ENCODE results near the gene CMSS1. TPM values are rescaled to one million over a fixed set of nuclear protein-coding genes. Genes with fewer than 3 reads are reported as not detected.

CMSS1 gene
- total RNA-seq, 4 donors from 2014 or later, result 2.4 to 29.9 (median 5.2) TPM

- WGBS, 2 donors (ENCODE audit: low coverage in 1 of 2), result 95 to 97% methylated on average over 3 of the region's 3 CpGs
- Histone ChIP-seq H3K4me3 (no peak overlapping the region), H3K9me3 (no peaks in the 10 kb centered on the region), H3K27ac (no peak overlapping the region), H3K36me3 (no peaks in the 10 kb centered on the region), H3K4me1 (no peaks in the 10 kb centered on the region), H3K27me3 (no peaks in the 10 kb centered on the region)
- in situ Hi-C loops (cut with MboI; ENCODE audit: low pct_ligation_motif_present in 1 of 4, low pct_unique_long_range_greater_than_20kb in 1 of 4, low sequenced_read_pairs in 3 of 4), result loop anchor here (5.0 to 25.0 kb wide), 3 partner anchors 232 to 757 kb away; no protein-coding TSS in a partner anchor
- no peak for DNase-seq
- TF ChIP-seq POLR2A (IDR thresholded peaks at IDR 0.05), result no peak
- TF ChIP-seq CTCF (IDR thresholded peaks at IDR 0.05), result no peak
- TF ChIP-seq EP300 (IDR thresholded peaks at IDR 0.05; ENCODE audit: low read depth), result no peak
- no peak for TF ChIP-seq POLR2AphosphoS5 (IDR thresholded peaks at IDR 0.05)
- intact Hi-C loops (cut with DNase I; ENCODE audit: low total_unique reads), result no loop called here
Observed at GRCh38 chr3:99829844-99830243, 12.2 kb downstream of the CMSS1 start.

DNA sequence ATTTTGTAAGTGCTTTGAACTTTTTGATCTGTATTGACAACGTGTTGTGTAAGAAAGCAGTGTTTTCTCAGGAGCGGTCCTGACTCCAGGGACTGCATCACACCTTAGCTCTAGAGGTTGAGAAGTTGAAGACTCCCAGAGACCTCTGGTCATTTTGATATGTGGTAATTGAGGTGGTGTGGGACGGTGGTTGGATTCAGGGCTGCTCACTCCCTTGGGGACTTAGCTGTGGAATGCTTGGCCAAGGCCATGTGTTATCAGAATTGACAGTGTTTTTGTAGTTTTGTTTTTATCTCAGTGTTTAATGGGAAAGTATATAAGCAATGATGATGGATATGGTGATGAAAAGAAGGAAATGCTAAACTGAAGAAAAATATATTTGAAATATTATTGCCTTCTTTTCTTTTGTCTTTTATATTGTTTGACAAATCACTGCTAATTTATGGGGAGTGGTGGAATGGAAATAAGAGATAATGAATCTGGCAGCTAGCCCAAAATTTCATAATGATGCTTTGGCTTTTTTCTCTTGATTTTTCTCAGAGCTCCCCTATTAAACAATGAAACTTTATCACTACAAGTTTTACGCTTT is 16.0 kb downstream of the CMSS1 start:
- in situ Hi-C loops (cut with MboI; ENCODE audit: low pct_ligation_motif_present in 1 of 4, low pct_unique_long_range_greater_than_20kb in 1 of 4, low sequenced_read_pairs in 3 of 4) (loop anchor here (5.0 to 25.0 kb wide), 3 partner anchors 229 to 754 kb away; no protein-coding TSS in a partner anchor), intact Hi-C loops (cut with DNase I; ENCODE audit: low total_unique reads) (loop anchor here (2.0 kb wide), 1 partner anchor 421 kb away; no protein-coding TSS in a partner anchor)
- H3K27me3 ChIP-seq, result no peaks in the 10 kb centered on the region
- H3K9me3 ChIP-seq, result no peaks in the 10 kb centered on the region
- H3K36me3 ChIP-seq, result no peaks in the 10 kb centered on the region
- 66 to 87% methylated on average over 3 to 4 of the region's 4 CpGs for WGBS, 2 donors (ENCODE audit: low coverage in 1 of 2)
- no peak for TF ChIP-seq POLR2AphosphoS5 (IDR thresholded peaks at IDR 0.05)
- TF ChIP-seq EP300 (IDR thresholded peaks at IDR 0.05; ENCODE audit: low read depth), result no peak
- no peak for DNase-seq
- peaks cover 0 to 16% (median 5%) of the 10 kb centered on the region in 4 donors for H3K4me1 ChIP-seq
- no peak overlapping the region for H3K4me3 ChIP-seq
- H3K27ac ChIP-seq, result peak overlapping the region in 1 of 4 donors; percentile 26

DNA sequence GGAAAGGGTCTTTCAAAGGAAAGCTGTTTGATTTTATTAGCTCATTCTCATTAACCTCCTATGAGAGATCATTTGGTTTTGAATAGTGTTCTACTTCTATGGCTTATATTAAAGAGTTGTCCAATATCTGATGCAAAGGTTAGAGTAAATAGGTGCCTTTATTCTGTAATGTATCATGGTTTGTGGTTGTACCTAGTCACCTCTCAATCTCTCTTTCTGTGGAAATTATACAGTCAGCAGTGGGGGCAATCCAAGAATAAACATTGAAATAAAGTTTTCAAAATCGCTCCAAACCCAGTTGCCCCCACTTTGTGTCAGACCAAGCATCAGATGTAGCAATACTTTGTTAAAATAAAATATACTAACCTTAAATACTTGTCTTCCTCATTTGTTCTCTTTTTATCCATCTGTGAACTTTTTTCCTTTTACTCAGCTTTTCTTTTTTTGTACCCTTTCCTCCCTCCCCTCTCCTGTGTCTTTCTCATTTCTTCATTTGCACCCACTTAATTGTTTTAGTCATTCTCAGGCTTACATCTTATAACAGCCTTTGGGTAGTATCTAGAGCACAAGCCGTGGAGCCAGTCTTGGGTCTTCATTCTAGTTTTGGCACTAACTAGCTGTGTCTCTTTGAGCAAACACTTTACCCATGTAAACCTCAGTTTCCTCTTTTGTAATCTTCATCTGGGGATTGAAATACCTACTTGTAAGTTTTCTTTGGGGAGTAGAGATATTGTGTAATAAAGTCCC is 16.7 kb downstream of the CMSS1 start:
- 82 to 89% methylated on average over 2 of the region's 2 CpGs for WGBS, 2 donors (ENCODE audit: low coverage in 1 of 2)
- Histone ChIP-seq H3K4me3 (no peak overlapping the region), H3K27ac (no peak overlapping the region), H3K36me3 (no peaks in the 10 kb centered on the region), H3K9me3 (no peaks in the 10 kb centered on the region), H3K4me1 (peaks cover 0 to 16% (median 5%) of the 10 kb centered on the region in 4 donors), H3K27me3 (no peaks in the 10 kb centered on the region)
- DNase-seq, result no peak
- TF ChIP-seq CTCF (IDR thresholded peaks at IDR 0.05) (no peak), POLR2A (IDR thresholded peaks at IDR 0.05) (no peak), EP300 (IDR thresholded peaks at IDR 0.05; ENCODE audit: low read depth) (no peak), POLR2AphosphoS5 (IDR thresholded peaks at IDR 0.05) (no peak)
- in situ Hi-C loops (cut with MboI; ENCODE audit: low pct_ligation_motif_present in 1 of 4, low pct_unique_long_range_greater_than_20kb in 1 of 4, low sequenced_read_pairs in 3 of 4) (loop anchor here (5.0 to 25.0 kb wide), 3 partner anchors 228 to 753 kb away; no protein-coding TSS in a partner anchor), intact Hi-C loops (cut with DNase I; ENCODE audit: low total_unique reads) (no loop called here)

GRCh38 chr3:99836681-99837080 is 19.0 kb downstream of the CMSS1 start:
- no peak for DNase-seq
- WGBS, 2 donors (ENCODE audit: low coverage in 1 of 2), result 50 to 59% methylated on average over 3 of the region's 3 CpGs
- Histone ChIP-seq H3K36me3 (no peaks in the 10 kb centered on the region), H3K4me3 (no peak overlapping the region), H3K27me3 (no peaks in the 10 kb centered on the region), H3K4me1 (peaks cover 0 to 16% (median 5%) of the 10 kb centered on the region in 4 donors), H3K9me3 (no peaks in the 10 kb centered on the region), H3K27ac (peak overlapping the region in 2 of 4 donors; percentile 9 to 35)
- in situ Hi-C loops (cut with MboI; ENCODE audit: low pct_ligation_motif_present in 1 of 4, low pct_unique_long_range_greater_than_20kb in 1 of 4, low sequenced_read_pairs in 3 of 4), result loop anchor here in 3 of 4 donors (5.0 to 25.0 kb wide), 3 partner anchors 226 to 751 kb away; no protein-coding TSS in a partner anchor
- intact Hi-C loops (cut with DNase I; ENCODE audit: low total_unique reads), result no loop called here
- TF ChIP-seq POLR2AphosphoS5 (IDR thresholded peaks at IDR 0.05) (no peak), CTCF (IDR thresholded peaks at IDR 0.05) (no peak), POLR2A (IDR thresholded peaks at IDR 0.05) (no peak), EP300 (IDR thresholded peaks at IDR 0.05; ENCODE audit: low read depth) (no peak)
